Activated T-helper 1 cell treated with anti-CD3 and anti-CD28 coated beads, Interleukin-12 subunit alpha, Interleukin-12 subunit beta, Interleukin-2, Interleukin-4 antibody, amounts not matched to agents 30 ng/mL and 10 ng/mL and 1 ng/mL, durations not matched to agents 14 hours and 24 hours and 36 hours (primary cell): Measurements from ENCODE around the gene ZNF324. TPM values are rescaled to one million over a fixed set of nuclear protein-coding genes. Genes with fewer than 3 reads are reported as not detected.
"Not testable (repeated sequence)": the region's sequence is repeated elsewhere in the genome, so short reads cannot be mapped to it uniquely, and the experiment has no call there.

ENCODE experiments used
- DNase-seq: peaks from one replicate; pipeline ENCODE4 v3.0.0; 2021; ENCODE audit warnings: low spot score
- H3K27ac Mint-ChIP-seq: one replicate; pipeline ENCODE4 v1.8.0; 2021; ENCODE audit warnings: mild to moderate bottlenecking, mixed read lengths
- H3K27me3 Mint-ChIP-seq: one replicate; pipeline ENCODE4 v1.8.0; 2022; ENCODE audit warnings: mild to moderate bottlenecking, moderate library complexity, mixed read lengths; ENCODE audit not compliant: insufficient read depth
- H3K36me3 Mint-ChIP-seq: one replicate; pipeline ENCODE4 v1.8.0; 2021; ENCODE audit warnings: low read depth, mixed read lengths
- H3K4me1 Mint-ChIP-seq: one replicate; pipeline ENCODE4 v1.8.0; 2021; ENCODE audit warnings: low read depth, mixed read lengths
- H3K4me3 Mint-ChIP-seq: one replicate; pipeline ENCODE4 v1.8.0; 2021; ENCODE audit warnings: mild to moderate bottlenecking, moderate library complexity, mixed read lengths
- H3K9me3 Mint-ChIP-seq: one replicate; pipeline ENCODE4 v1.8.0; 2021; ENCODE audit warnings: mixed read lengths
- intact Hi-C: fragments of 100-400 bp; cut with micrococcal nuclease; formaldehyde crosslinking; loops from one replicate; pipeline ENCODE4 v1.15.1; 2024
- total RNA-seq: library from RNA; stranded (reverse); gene quantifications from 2 replicates; pipeline ENCODE4 v1.2.3, GENCODE V29; 2022

Gene ZNF324
- total RNA-seq, 1 donor from 2014 or later = 12.8 TPM

- intact Hi-C loops = loop anchor here (1.0 to 2.0 kb wide), 16 partner anchors 9 to 1041 kb away; partner anchors contain the start of genes ERVK3-1, RPS5, TRIM28 and ZBTB45
- DNase-seq = peak; percentile 95
These were observed 9.0 kb downstream of the ZNF324 start, which contains the start of gene ZNF446 for GRCh38 chr19:58475714-58476497. ZNF446 (plus strand) TSS chr19:58476352; CDS start chr19:58477219, 867 bp downstream.

GRCh38 chr19:58476498-58477015, 9.7 kb downstream of the ZNF324 start:
- Mint-ChIP-seq H3K27ac (peak overlapping the region; percentile 89), H3K9me3 (no peaks in the 10 kb centered on the region), H3K36me3 (peaks cover 12% of the 10 kb centered on the region), H3K27me3 (no peaks in the 10 kb centered on the region), H3K4me1 (peaks cover 25% of the 10 kb centered on the region), H3K4me3 (peak overlapping the region; percentile 88)
- no peak for DNase-seq
- intact Hi-C loops = loop anchor here (1.0 to 2.0 kb wide), 9 partner anchors 12 to 150 kb away; partner anchors contain the start of genes TRIM28, ZBTB45, ZNF584 and ZSCAN22

More at GRCh38 chr19:58475714-58476497, 9.0 kb downstream of the ZNF324 start, which contains the start of gene ZNF446:
- Mint-ChIP-seq H3K9me3 (no peaks in the 10 kb centered on the region), H3K27me3 (no peaks in the 10 kb centered on the region), H3K4me1 (peaks cover 25% of the 10 kb centered on the region), H3K36me3 (peaks cover 12% of the 10 kb centered on the region), H3K4me3 (peak within 1 kb of the TSS; percentile 88), H3K27ac (peak within 1 kb of the TSS; percentile 99)

GRCh38 chr19:58477130-58477529, 10.2 kb downstream of the ZNF324 start:
- Mint-ChIP-seq H3K27ac (peak overlapping the region; percentile 89), H3K4me3 (peak overlapping the region; percentile 88), H3K36me3 (peaks cover 12% of the 10 kb centered on the region), H3K27me3 (no peaks in the 10 kb centered on the region), H3K4me1 (peaks cover 25% of the 10 kb centered on the region), H3K9me3 (no peaks in the 10 kb centered on the region)
- intact Hi-C loops = loop anchor here (2.0 kb wide), 1 partner anchor 150 kb away; the partner anchor contains the start of gene ZSCAN22
- no peak for DNase-seq

- DNase-seq = no peak
- Mint-ChIP-seq H3K4me1 (peaks cover 31% of the 10 kb centered on the region), H3K27me3 (no peaks in the 10 kb centered on the region), H3K4me3 (no peak overlapping the region), H3K27ac (peak overlapping the region; percentile 53), H3K9me3 (no peaks in the 10 kb centered on the region), H3K36me3 (peaks cover 11% of the 10 kb centered on the region)
- intact Hi-C loops = loop anchor here (2.0 kb wide), 1 partner anchor 151 kb away; the partner anchor contains the start of gene ZSCAN22
These were observed 11.0 kb downstream of the ZNF324 start for GRCh38 chr19:58477871-58478270.

- intact Hi-C loops = no loop called here
- peaks cover 30% of the 10 kb centered on the region for H3K4me1 Mint-ChIP-seq
- H3K27me3 Mint-ChIP-seq = no peaks in the 10 kb centered on the region
- H3K27ac Mint-ChIP-seq = peak overlapping the region; percentile 65
- H3K36me3 Mint-ChIP-seq = peaks cover 10% of the 10 kb centered on the region
- no peak for DNase-seq
- H3K4me3 Mint-ChIP-seq = no peak overlapping the region
- no peaks in the 10 kb centered on the region for H3K9me3 Mint-ChIP-seq
These were observed 12.4 kb downstream of the ZNF324 start for GRCh38 chr19:58479303-58479702.

- H3K27me3 Mint-ChIP-seq = no peaks in the 10 kb centered on the region
- H3K4me3 Mint-ChIP-seq = no peak overlapping the region
- H3K4me1 Mint-ChIP-seq = peaks cover 24% of the 10 kb centered on the region
- no peak overlapping the region for H3K27ac Mint-ChIP-seq
- intact Hi-C loops = no loop called here
- H3K36me3 Mint-ChIP-seq = peaks cover 10% of the 10 kb centered on the region
- H3K9me3 Mint-ChIP-seq = no peaks in the 10 kb centered on the region
- DNase-seq = no peak
These were observed 13.0 kb downstream of the ZNF324 start for GRCh38 chr19:58479736-58480480.

GRCh38 chr19:58480481-58480830, 13.6 kb downstream of the ZNF324 start:
- no peak overlapping the region for H3K27ac Mint-ChIP-seq
- peaks cover 10% of the 10 kb centered on the region for H3K36me3 Mint-ChIP-seq
- H3K4me3 Mint-ChIP-seq = no peak overlapping the region
- DNase-seq = no peak
- no peaks in the 10 kb centered on the region for H3K27me3 Mint-ChIP-seq
- no peaks in the 10 kb centered on the region for H3K9me3 Mint-ChIP-seq
- intact Hi-C loops = no loop called here
- H3K4me1 Mint-ChIP-seq = peaks cover 18% of the 10 kb centered on the region

- intact Hi-C loops = no loop called here
- H3K36me3 Mint-ChIP-seq = peaks cover 10% of the 10 kb centered on the region
- no peak for DNase-seq
- H3K27ac Mint-ChIP-seq = no peak overlapping the region
- no peaks in the 10 kb centered on the region for H3K9me3 Mint-ChIP-seq
- H3K4me3 Mint-ChIP-seq = no peak overlapping the region
- no peaks in the 10 kb centered on the region for H3K27me3 Mint-ChIP-seq
- peaks cover 15% of the 10 kb centered on the region for H3K4me1 Mint-ChIP-seq
These were observed 14.0 kb downstream of the ZNF324 start for GRCh38 chr19:58480831-58481230.

- intact Hi-C loops = no loop called here
- H3K4me3 Mint-ChIP-seq = no peak overlapping the region
- peaks cover 6% of the 10 kb centered on the region for H3K4me1 Mint-ChIP-seq
- no peak overlapping the region for H3K27ac Mint-ChIP-seq
- no peaks in the 10 kb centered on the region for H3K27me3 Mint-ChIP-seq
- peaks cover 10% of the 10 kb centered on the region for H3K36me3 Mint-ChIP-seq
- no peaks in the 10 kb centered on the region for H3K9me3 Mint-ChIP-seq
- no peak for DNase-seq
These were observed 15.5 kb downstream of the ZNF324 start for GRCh38 chr19:58482372-58482771.

GRCh38 chr19:58483776-58484175, 16.9 kb downstream of the ZNF324 start:
- H3K9me3 Mint-ChIP-seq = no peaks in the 10 kb centered on the region
- peaks cover 10% of the 10 kb centered on the region for H3K36me3 Mint-ChIP-seq
- H3K27ac Mint-ChIP-seq = no peak overlapping the region
- H3K27me3 Mint-ChIP-seq = no peaks in the 10 kb centered on the region
- H3K4me3 Mint-ChIP-seq = no peak overlapping the region
- H3K4me1 Mint-ChIP-seq = peaks cover 6% of the 10 kb centered on the region
- intact Hi-C loops = no loop called here
- no peak for DNase-seq

GRCh38 chr19:58484349-58484748, 17.5 kb downstream of the ZNF324 start:
- DNase-seq, H3K27ac Mint-ChIP-seq, H3K36me3 Mint-ChIP-seq, H3K27me3 Mint-ChIP-seq, H3K4me3 Mint-ChIP-seq, intact Hi-C loops, H3K9me3 Mint-ChIP-seq: not testable (repeated sequence)
- peaks cover 12% of the 10 kb centered on the region for H3K4me1 Mint-ChIP-seq

GRCh38 chr19:58491393-58491792, 24.5 kb downstream of the ZNF324 start:
- H3K27me3 Mint-ChIP-seq = no peaks in the 10 kb centered on the region
- peaks cover 5% of the 10 kb centered on the region for H3K36me3 Mint-ChIP-seq
- no peak for DNase-seq
- H3K9me3 Mint-ChIP-seq = no peaks in the 10 kb centered on the region
- intact Hi-C loops = no loop called here
- H3K4me1 Mint-ChIP-seq = peaks cover 12% of the 10 kb centered on the region
- H3K27ac Mint-ChIP-seq = peak overlapping the region; percentile 32
- H3K4me3 Mint-ChIP-seq = no peak overlapping the region

GRCh38 chr19:58492265-58492664, 25.4 kb downstream of the ZNF324 start:
- Mint-ChIP-seq H3K36me3 (peaks cover 5% of the 10 kb centered on the region), H3K27me3 (no peaks in the 10 kb centered on the region), H3K9me3 (no peaks in the 10 kb centered on the region), H3K4me1 (peaks cover 16% of the 10 kb centered on the region), H3K27ac (no peak overlapping the region), H3K4me3 (no peak overlapping the region)
- intact Hi-C loops = no loop called here
- DNase-seq = no peak
